ENCODE data around the gene KRT78.

The KRT78 gene

GRCh38 chr12:52791271-52792184 lies 57.3 kb downstream of the KRT78 start:
- H3K9me3 Mint-ChIP-seq, result no peaks in the 10 kb centered on the region
- no peak overlapping the region for H3K4me3 Mint-ChIP-seq
- DNase-seq, result no peak
- peaks cover 35% of the 10 kb centered on the region for H3K27me3 Mint-ChIP-seq
- H3K27ac Mint-ChIP-seq, result no peak overlapping the region
- H3K4me1 Mint-ChIP-seq, result peaks cover 49% of the 10 kb centered on the region
- ATAC-seq, result no peak

DNA sequence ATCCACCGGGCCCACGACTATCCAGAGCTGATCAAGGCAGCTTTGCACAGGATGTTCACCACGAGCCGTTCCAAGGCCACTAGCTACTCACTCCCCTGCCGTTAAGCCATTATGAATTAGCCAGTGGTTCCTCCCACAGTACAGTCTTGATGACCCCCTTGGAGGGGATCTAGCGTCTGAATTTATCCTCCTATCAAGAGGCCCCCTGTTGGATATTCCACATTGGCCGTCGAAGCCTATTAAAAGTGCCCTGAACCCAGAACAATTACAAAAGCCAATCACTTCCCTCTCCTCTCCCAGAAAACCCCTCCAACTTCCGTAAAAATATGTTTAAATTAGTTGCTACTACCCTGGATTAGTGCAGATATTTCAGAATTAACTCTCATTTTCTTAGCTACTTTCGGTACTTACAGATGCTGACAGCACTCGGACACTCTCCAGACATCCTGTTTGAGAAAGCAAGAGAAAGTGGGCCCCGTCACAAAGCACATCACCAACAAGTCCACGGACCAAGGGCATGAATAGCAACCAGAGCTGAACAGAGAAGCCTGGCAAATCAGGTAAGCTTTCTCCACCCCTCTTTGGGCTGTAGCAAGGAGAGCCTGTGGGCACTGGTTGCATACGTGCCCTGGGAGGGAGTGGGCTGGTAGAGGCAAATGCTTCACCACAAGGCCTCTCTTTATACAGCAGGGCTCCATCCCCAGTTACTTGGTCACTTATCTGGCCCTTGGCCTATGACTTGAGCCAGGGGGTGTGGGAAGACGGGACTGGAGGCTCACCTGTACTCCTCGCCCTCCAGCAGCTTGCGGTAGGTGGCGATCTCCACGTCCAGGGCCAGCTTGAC lies 58.1 kb downstream of the KRT78 start:
- Mint-ChIP-seq H3K27me3 (peaks cover 39% of the 10 kb centered on the region), H3K27ac (no peak overlapping the region), H3K9me3 (peaks cover 0 to 4% of the 10 kb centered on the region in 2 donors), H3K4me1 (peaks cover 49% of the 10 kb centered on the region), H3K4me3 (peak overlapping the region in 1 of 2 donors; percentile 43)
- ATAC-seq (no peak), DNase-seq (no peak)

DNA sequence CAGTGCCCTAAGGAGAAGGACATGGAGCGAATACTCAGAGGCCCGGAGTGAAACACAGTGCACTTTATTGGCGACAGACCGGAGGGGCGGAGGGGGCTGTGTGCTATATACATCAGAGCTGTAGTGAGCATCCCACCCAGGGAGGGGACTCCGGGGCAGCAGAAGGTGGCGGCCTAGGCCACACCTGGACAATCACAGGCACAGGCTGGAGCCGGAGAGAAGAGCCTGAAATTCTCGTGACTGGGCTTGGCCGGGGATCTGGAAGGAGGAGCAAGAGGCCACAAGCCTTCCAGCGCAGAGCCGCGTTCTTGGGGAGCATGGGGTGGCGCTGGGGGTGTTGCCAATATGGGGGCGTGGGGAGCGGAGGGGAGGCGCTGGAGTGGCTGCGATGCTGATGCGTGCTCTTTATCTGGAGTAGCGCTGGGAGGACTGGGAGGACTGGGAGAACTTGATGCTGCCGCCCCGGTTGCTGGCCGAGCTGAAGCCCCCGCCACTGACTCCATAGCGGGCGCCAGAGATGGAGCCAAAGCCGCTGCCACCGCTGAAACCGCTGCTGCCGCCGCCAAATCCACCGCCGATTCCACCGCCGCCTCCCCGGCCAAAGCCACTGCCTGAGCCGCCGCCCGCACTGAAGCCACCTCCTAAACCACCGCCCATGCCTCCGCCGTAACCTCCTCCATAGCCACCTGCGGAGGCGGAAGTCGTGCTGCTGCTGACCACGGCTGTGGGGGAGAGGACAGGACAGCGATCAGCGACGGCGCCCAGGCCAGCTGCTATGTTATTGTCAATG lies 59.0 kb downstream of the KRT78 start:
- Mint-ChIP-seq H3K4me1 (peaks cover 46% of the 10 kb centered on the region), H3K27me3 (peaks cover 47% of the 10 kb centered on the region), H3K27ac (peak overlapping the region in 1 of 2 donors; percentile 86), H3K9me3 (peaks cover 0 to 7% of the 10 kb centered on the region in 2 donors), H3K4me3 (peak overlapping the region in 1 of 2 donors; percentile 43)
- DNase-seq (peak in 1 of 2 donors; percentile 17), ATAC-seq (peak; percentile 15)

GRCh38 chr12:52788876-52789636 lies 59.7 kb downstream of the KRT78 start:
- peaks cover 0 to 7% of the 10 kb centered on the region in 2 donors for H3K9me3 Mint-ChIP-seq
- H3K4me1 Mint-ChIP-seq, result peaks cover 38% of the 10 kb centered on the region
- DNase-seq, result no peak
- ATAC-seq, result no peak
- H3K27ac Mint-ChIP-seq, result peak overlapping the region in 1 of 2 donors; percentile 86
- H3K4me3 Mint-ChIP-seq, result peak overlapping the region in 1 of 2 donors; percentile 25
- peaks cover 47% of the 10 kb centered on the region for H3K27me3 Mint-ChIP-seq

GRCh38 chr12:52788192-52788875 lies 60.5 kb downstream of the KRT78 start:
- H3K9me3 Mint-ChIP-seq, result peaks cover 0 to 7% of the 10 kb centered on the region in 2 donors
- peaks cover 47% of the 10 kb centered on the region for H3K27me3 Mint-ChIP-seq
- peak overlapping the region in 1 of 2 donors; percentile 42 for H3K27ac Mint-ChIP-seq
- H3K4me3 Mint-ChIP-seq, result no peak overlapping the region
- DNase-seq (no peak), ATAC-seq (no peak)
- H3K4me1 Mint-ChIP-seq, result peaks cover 36% of the 10 kb centered on the region
